ENCODE results near the gene SLBP.

Gene SLBP

DNA sequence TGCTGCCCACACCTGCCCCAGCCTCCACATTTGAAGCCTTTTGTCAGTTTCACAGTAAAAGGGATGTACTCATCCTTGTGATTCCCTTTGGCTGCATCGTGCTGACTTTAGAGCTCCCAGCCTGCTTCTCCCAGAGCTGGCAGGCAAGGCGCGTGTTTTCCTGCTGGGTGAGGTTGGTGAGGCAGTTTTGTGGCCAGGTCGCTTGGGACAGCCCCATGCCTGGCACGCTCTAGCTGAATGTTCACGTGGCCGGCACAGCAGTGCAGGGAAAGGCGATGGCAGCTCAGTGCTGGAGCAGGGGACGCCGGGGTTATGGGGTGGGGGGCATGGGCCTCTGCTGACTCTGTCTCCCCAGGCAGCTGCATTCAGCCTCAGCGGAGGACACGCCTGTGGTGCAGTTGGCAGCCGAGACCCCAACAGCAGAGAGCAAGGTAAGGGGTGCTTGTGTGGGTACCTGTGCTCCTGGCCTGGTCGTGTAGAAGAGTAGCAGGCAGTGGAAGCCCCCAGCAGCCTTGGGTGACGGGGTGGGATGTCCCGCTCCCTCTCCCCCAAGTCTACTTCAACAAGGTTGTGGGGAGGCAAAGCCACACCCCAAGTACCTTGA, 18.5 kb upstream of the SLBP start:
- in situ Hi-C loops (cut with HindIII; ENCODE audit: low sequenced_read_pairs), result no loop called here

DNA sequence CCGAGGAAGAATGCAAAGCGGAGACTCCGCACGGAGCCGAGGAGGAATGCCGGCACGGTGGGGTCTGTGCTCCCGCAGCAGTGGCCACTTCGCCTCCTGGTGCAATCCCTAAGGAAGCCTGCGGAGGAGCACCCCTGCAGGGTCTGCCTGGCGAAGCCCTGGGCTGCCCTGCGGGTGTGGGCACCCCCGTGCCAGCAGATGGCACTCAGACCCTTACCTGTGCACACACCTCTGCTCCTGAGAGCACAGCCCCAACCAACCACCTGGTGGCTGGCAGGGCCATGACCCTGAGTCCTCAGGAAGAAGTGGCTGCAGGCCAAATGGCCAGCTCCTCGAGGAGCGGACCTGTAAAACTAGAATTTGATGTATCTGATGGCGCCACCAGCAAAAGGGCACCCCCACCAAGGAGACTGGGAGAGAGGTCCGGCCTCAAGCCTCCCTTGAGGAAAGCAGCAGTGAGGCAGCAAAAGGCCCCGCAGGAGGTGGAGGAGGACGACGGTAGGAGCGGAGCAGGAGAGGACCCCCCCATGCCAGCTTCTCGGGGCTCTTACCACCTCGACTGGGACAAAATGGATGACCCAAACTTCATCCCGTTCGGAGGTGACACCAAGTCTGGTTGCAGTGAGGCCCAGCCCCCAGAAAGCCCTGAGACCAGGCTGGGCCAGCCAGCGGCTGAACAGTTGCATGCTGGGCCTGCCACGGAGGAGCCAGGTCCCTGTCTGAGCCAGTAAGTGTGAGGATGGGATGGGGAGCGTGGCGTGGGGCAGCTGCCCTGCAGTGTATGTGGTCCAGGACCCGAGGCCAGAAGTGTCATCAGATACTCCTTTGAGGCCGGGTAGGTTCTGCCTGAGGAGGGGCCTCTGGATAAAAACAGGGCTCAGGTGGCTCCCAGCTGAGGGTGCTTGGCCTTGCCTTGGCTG, 16.2 kb upstream of the SLBP start:
- in situ Hi-C loops (cut with HindIII; ENCODE audit: low sequenced_read_pairs), result no loop called here

DNA sequence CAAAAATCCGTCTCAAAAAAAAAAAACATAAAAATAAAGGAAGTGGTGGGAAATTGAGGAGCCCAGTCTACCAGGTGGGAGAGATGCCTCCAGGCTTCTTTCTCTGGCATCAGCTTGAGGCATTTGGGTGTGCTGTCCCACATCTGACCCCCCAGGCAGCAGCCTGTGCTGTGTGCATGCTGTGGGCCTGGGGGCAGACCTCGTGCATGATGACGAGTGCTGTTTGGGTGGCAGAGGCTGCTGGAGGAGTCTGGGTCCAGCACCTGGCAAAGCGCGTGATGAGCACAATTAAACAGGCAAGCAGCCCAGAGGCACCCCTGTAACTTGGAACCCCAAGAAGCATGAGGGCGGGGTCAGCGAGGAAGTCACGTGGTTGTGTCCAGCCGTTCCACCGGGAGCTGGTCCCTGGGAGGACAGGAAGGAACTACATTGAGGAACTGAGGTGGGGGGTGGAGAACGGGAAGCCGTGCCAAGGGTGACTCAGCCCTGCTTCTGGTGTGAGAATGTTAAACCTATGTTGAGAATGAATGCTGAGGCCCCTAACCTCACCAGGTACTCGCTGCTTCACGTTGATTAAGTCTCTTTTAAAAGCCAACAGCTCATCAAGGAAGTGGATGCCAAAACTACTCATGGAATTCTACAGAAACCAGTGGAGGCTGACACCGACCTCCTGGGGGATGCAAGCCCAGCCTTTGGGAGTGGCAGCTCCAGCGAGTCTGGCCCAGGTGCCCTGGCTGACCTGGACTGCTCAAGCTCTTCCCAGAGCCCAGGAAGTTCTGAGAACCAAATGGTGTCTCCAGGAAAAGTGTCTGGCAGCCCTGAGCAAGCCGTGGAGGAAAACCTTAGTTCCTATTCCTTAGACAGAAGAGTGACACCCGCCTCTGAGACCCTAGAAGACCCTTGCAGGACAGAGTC, 15.3 kb upstream of the SLBP start:
- in situ Hi-C loops (cut with HindIII; ENCODE audit: low sequenced_read_pairs), result no loop called here

DNA sequence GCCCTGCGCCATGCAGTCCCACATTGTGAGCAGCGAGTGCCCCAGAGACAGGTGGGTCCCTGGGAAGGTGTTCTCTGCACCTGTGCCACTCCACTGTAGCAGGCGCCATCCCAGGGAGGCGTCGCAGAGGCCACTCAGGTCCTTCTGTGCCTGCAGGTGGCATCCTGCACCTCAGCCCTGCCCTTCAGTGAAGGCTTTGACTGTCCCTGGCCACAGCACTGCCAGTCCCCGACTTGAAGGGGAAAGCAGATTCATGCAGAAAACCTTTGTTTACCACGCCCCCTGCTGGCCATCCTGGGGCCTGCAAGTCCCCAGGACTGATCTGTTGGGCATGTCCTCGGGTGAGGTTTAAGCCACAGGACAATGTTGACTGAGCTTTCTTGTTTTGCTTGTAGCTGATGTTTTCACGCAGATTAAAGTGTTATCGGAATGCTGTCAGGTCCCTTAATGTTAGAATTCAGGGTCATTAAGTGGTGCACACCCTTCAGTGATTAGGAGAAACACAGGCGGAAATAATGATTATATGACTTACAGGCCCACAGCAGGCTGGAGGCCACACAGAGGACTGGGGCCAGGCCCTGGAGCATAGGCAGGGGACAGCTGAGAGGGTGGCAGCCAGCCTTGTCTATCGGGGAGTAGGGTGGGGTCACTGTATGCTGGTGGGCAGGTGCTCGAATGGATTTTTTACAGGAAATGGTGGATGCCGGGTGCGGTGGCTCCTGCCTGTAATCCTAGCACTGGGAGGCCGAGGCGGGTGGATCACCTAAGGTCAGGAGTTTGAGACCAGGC, 14.2 kb upstream of the SLBP start:
- in situ Hi-C loops (cut with HindIII; ENCODE audit: low sequenced_read_pairs), result no loop called here

DNA sequence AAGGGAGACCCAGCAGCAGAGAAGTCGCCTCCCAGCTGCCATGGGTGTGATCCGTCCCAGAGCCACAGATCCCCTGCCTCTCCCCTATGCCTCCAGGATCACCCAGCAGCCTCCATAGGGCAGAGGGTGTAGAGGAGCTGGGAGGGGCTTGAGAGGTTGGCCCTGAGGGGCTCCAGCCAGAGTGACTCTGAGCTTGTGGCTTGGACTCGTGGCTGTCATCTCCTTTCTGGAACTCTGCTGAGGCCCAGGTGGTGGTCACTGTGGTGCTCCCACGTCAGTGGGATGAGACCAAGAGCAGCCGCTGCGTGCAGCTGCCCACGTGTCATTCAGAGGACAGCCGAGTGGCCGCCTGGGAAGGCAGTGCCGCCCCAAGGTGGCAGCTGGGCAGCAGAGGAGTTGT, 13.4 kb upstream of the SLBP start:
- in situ Hi-C loops (cut with HindIII; ENCODE audit: low sequenced_read_pairs), result no loop called here

DNA sequence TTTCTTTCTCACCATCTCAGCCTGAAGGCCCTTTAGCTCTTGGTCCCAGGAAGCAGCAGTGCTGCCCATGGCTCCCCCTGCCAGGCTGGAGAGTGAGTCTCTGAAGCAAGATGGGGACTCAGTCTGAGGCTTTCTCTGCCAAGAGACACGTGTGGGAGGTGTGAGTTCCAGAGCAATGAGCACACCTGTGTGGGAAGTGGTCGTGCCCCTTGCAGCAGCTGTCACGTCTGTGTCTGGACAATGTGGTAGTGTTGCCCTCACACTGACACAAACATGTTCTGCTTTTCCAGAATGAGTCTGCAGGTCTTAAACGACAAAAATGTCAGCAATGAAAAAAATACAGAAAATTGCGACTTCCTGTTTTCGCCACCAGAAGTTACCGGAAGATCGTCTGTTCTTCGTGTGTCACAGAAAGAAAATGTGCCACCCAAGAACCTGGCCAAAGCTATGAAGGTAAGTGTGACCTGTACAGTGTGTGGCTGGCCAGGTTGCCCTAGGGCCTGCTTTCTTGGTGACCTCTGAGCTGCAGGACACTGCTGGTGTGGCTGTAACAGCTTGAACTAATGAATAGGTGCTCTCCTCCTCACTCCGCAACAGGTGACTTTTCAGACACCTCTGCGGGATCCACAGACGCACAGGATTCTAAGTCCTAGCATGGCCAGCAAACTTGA, 11.1 kb upstream of the SLBP start:
- in situ Hi-C loops (cut with HindIII; ENCODE audit: low sequenced_read_pairs), result no loop called here

DNA sequence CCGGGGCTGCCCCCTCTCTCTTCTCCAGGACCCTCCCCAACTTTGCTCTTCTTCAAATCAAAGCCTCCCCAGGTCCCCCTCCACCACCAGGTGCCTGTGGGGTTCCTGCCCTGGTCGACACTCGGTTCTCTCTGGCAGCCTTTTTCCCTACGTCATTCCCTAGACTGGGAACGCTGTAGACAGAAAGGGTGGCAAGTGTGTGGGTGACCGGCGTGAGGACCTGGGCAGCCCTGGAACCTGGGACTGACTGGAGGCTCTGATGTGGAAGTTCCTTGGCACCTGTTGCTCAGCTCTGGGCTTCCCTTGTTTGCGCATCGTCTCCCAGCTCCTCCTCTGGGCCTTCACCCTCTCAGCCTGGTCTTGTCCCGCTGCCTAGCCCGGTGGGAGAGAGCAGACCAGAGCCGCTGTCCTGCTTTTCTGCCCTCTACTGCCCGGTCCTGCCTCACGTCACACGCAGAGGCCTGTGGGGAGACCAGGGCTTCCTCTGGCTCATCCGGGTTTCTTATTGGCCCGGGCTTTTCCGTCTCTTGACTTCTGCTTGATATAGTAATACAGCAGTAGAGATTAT, 10.5 kb upstream of the SLBP start:
- in situ Hi-C loops (cut with HindIII; ENCODE audit: low sequenced_read_pairs), result no loop called here

DNA sequence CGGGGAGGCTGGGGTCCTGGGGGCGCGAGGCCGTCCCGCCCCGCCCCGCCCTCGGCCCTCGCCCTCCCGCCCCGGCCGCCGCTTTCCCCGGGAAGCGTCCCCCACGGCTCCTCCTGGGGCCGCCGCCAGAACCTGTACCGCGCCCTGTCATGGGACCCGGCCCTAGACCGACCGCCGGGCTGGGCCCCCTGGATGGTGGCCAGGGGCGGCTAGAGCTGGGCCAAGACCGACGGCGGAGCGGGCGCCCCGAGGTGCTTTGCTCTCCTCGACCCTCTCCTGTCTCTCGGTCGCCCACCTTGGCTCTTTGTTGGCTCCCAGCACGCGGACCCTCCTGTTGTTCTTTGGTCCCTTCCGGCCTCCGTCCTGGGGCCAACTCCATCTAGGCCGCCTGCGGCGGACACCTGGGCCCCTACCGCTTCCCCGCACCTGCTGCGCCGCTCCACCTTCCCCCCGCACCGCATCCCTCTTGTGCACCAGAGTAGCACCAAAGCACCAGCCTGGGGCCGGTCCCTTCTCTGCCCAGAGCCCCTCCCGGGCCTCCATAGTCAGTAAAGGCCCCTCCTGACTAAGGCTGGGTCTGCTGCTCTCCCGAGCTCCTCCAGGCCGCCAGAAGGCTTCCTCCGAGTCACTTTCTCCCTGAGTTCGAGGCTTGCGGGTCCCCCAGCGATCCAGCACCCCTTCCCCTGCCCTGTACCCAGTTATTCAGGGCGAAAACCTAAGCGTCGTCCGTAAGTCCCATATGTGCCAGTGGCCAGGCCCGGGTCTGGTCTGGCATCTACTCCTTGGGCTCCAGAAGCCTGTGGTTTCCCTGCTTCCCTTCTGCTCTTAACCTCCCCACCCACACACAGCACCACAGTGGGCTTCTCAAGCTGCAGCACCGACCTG, 9.8 kb upstream of the SLBP start:
- in situ Hi-C loops (cut with HindIII; ENCODE audit: low sequenced_read_pairs), result no loop called here

DNA sequence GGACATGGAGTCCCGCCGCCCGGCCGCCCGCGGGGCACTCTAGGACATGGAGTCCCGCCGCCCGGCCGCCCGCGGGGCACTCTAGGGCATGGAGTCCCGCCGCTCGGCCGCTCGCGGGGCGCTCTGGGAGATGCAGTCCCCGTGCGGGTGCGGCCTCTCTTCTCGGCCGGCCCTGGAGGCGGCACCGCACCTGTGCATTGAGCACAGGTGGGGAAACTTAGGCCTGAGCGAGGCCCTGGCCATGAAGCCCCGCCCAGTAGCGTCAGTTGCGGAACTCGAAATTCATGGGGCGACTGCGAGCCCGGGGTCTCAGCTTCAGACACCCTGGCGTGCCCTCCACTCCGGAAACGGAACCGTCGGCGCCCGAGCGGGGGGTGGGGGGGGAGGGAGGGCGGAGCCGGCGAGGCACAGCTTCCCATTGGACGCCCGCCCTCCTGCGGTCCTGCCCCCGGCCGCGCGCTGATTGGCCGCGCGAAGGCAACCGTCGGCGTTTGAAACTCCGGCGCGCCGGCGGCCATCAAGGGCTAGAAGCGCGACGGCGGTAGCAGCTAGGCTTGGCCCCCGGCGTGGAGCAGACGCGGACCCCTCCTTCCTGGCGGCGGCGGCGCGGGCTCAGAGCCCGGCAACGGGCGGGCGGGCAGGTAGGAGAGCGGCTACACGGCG, 9.0 kb upstream of the SLBP start, which contains the start of the genes TACC3 and TMEM129:
TACC3 (plus strand) TSS at position 519 of the 663 bp plus-strand sequence. CDS start 1,901 bp downstream, outside the sequence.
TMEM129 (minus strand) TSS at position 321 of the 663 bp plus-strand sequence. CDS start 486 bp downstream, outside the sequence.
- in situ Hi-C loops (cut with HindIII; ENCODE audit: low sequenced_read_pairs), result no loop called here

DNA sequence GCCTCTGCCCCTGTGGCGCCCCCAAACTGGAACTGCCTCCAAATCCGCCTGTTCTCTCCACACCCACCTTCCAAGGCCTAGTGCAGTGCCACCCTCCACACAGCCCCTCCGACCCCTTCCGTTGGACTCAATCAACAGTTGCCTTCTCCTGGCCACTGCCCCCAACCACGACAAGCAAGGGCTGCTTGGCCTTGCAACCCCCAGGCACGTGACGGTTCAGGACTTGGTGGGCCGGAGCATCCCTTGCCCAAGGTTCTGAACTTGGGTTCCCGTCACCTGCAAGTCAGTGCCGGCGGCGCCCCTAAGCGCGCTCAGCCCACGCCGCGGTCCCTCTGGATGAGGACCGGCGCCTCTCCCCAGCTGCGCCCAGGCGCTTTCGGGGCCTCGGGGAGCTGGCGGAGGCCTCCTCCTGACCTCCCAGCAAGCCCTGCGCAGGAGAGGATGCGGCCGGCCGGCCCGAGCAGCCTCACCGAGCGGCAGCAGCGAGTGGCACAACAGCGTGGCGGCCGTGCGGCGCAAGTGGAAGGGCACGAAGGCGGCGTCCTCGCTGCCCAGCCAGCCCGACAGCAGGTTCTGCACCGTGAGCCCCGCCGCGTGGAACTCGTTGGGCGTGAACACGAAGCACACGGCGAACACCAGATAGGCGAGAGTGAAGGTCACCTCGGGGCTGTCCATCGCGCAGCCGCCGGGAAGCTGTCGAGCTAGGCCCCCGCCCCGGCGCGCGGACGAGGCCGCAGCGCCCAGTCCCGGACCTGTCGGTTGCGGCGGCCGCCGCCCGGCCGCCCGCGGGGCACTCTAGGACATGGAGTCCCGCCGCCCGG, 8.3 kb upstream of the SLBP start:
- in situ Hi-C loops (cut with HindIII; ENCODE audit: low sequenced_read_pairs), result no loop called here

DNA sequence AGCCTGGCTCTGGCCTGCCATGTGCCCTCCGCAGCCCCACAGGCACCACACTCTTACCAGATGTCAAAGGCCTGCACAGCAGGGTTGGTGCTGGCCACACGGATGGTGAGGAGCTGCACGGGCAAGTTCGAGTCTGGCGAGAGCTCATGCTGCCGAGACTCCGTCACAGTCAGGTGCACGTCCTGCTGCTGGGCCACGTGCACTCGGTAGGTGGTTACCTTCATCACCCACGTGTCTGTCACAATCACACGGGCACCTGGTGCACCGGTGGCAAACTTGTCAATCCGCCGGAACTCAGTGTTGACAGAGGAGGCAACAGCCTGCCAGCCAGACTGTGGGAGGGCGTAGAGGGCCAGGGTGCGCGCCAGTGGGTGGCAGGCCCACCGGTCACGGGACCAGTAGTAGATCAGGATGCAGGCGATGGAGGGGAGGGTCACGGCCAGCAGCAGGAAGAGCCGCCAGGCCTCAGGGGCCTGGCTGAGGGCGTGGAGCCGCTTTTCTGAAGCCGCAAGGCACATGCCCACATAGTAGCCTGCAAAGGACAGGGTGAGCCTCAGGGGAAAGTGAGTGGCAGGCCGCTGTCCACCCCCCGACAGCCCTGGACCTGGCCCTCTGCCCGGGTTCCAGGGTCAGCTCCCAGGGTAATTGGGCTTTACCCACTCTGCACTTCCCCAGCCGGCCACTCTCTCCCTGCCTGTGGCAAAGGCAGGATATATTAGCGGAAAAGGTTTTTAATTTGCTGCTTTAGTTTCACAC, 6.2 kb upstream of the SLBP start:
- in situ Hi-C loops (cut with HindIII; ENCODE audit: low sequenced_read_pairs), result no loop called here

DNA sequence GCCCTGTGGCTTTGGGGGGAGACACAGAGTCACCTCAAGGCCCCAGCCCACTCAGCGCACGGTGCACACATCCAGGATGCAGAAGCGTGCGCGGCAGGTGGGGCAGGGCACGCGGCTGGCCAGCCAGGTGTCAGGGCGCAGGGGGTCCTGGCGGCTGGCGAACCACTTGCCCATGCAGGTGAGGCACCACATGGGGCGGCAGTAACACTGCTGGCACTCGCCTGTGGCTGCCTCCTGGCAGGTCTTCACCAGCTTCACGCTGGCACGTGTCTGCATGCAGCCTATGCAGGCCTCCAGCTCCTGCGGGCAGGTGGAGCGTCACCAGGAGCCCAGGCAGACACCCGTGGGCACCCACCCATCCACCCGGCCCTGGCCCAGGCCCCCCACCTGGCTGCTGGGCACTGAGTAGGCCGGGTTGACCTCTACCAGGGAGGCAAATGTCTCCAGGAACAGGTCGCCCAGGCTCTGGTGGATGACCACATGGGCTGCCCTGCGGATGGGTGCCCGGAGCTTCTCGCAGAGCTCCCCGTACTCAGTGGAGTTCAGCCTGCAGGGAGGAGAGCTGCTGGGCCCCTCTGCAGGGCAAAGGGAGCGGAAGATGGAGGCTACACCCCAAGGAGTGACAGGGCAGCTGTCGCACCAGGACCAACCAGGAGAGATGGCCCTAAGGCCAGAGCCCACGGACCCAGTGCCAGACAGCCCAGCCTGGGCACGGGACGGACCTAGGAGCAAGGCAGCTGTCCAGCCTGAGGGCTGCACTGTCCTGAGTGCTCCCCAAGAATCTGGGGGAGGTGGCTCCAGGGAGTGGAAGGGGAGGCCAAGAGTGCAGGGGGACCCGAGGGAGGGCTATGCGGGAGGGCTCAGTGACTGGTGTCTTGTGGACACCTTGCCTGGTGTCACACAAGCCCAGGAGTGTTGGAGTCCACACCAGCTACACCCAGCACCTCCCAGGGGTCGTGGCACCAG, 5.3 kb upstream of the SLBP start:
- in situ Hi-C loops (cut with HindIII; ENCODE audit: low sequenced_read_pairs), result no loop called here

DNA sequence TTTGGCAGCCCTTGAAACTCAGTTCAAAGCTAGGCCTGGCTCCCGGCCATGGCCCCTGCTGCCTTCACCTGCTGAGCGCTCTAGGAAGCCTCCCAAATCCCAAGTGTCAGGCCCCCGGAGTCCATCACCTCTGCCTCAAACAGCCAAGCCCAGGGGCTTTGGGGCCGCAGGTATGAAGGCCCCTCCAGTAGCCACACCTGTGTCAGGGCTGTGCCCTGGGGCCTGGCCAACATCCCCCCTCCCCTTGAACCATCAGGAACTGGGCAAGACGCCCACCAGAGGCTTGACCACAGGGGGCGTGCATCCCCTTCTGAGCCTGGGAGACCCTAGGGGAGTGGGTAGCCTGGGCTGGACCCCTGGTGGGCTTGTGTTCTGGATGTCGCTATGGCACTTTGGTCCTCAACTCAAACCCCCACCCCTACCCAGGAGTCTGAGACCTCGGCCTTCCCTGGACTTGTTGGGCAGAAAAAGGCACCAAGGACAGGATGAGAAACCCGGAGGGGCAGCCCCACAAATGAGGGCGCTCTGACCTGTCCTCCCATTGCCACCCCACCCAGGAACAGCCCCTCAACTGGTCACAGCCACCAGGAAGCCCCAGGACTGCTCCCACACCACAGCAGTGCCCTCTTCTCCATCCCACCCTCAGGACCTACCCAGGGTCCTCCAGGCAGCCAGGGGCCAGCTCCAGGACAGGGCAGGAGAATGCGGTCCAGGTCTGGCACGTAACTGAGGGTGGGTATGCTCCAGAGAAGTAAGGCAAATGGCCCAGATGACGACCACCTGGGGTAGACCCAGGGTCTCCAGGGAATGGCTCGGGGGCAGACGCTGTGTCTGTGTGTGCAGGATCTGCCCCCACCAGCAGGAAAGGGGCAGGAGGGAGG, 4.2 kb upstream of the SLBP start:
- in situ Hi-C loops (cut with HindIII; ENCODE audit: low sequenced_read_pairs), result no loop called here
